Neural progenitor cell (in vitro differentiated cells): ENCODE measurements around the gene SLC38A8. TPM values are rescaled to one million over a fixed set of nuclear protein-coding genes. Genes with fewer than 3 reads are reported as not detected.

Source experiments
- DNase-seq: peaks from one replicate; pipeline ENCODE4 v3.0.0-alpha.2; 2016; ENCODE audit warnings: low spot score
- H2AFZ ChIP-seq: fragments of 200-600 bp; sonication (generic); replicated peaks from 2 replicates; pipeline ENCODE4 v1.6.1; 2016; ENCODE audit warnings: antibody characterized with exemption
- H3F3A ChIP-seq: fragments of 200-600 bp; sonication (generic); 2 replicates; pipeline ENCODE4 v1.6.1; 2016; ENCODE audit warnings: antibody characterized with exemption, low read depth
- H3K27ac ChIP-seq: fragments of 200-600 bp; sonication (generic); 2 replicates; pipeline ENCODE4 v1.5.1; 2016; ENCODE audit warnings: mild to moderate bottlenecking
- H3K27me3 ChIP-seq: fragments of 200-600 bp; sonication (generic); 2 replicates; pipeline ENCODE4 v1.6.1; 2016; ENCODE audit warnings: mild to moderate bottlenecking, moderate library complexity
- H3K36me3 ChIP-seq: fragments of 200-600 bp; sonication (generic); 2 replicates; pipeline ENCODE4 v1.5.1; 2016
- H3K4me1 ChIP-seq: fragments of 200-600 bp; sonication (generic); 2 replicates; pipeline ENCODE4 v1.6.1; 2016; ENCODE audit warnings: mixed run types
- H3K4me2 ChIP-seq: fragments of 200-600 bp; sonication (generic); 2 replicates; pipeline ENCODE4 v1.6.1; 2016
- H3K4me3 ChIP-seq: fragments of 200-600 bp; sonication (generic); 2 replicates; pipeline ENCODE4 v1.5.1; 2016
- H3K79me2 ChIP-seq: fragments of 200-600 bp; sonication (generic); 2 replicates; pipeline ENCODE4 v1.6.1; 2016; ENCODE audit warnings: low read depth
- H3K9ac ChIP-seq: fragments of 200-600 bp; sonication (generic); 2 replicates; pipeline ENCODE4 v1.6.1; 2016
- H3K9me3 ChIP-seq: fragments of 200-600 bp; sonication (generic); 2 replicates; pipeline ENCODE4 v1.5.1; 2016; ENCODE audit warnings: low read depth
- H4K20me1 ChIP-seq: fragments of 200-600 bp; sonication (generic); 2 replicates; pipeline ENCODE4 v1.6.1; 2016; ENCODE audit warnings: low read depth
- H3K27ac Mint-ChIP-seq: 3 replicates; pipeline ENCODE4 v1.8.0; 2021; ENCODE audit warnings: mixed read lengths
- H3K27me3 Mint-ChIP-seq: 2 replicates; pipeline ENCODE4 v1.8.0; 2022; ENCODE audit warnings: low read depth, mild to moderate bottlenecking, inconsistent platforms, moderate library complexity, mixed read lengths; ENCODE audit not compliant: insufficient read depth
- H3K36me3 Mint-ChIP-seq: 3 replicates; pipeline ENCODE4 v1.8.0; 2021; ENCODE audit warnings: mixed read lengths
- H3K4me1 Mint-ChIP-seq: 3 replicates; pipeline ENCODE4 v1.8.0; 2021; ENCODE audit warnings: mixed read lengths
- H3K4me3 Mint-ChIP-seq: 3 replicates; pipeline ENCODE4 v1.8.0; 2021; ENCODE audit warnings: mild to moderate bottlenecking, moderate library complexity, mixed read lengths
- H3K9me3 Mint-ChIP-seq: 3 replicates; pipeline ENCODE4 v1.8.0; 2020; ENCODE audit warnings: mixed read lengths
- CTCF ChIP-seq: fragments of 200-600 bp; sonication (generic); IDR thresholded peaks from 2 replicates; pipeline ENCODE4 v1.5.1; 2017; ENCODE audit warnings: antibody characterized with exemption, mild to moderate bottlenecking
- EZH2 ChIP-seq: fragments of 200-600 bp; sonication (generic); IDR thresholded peaks from 2 replicates; pipeline ENCODE4 v1.6.1; 2017; ENCODE audit warnings: antibody characterized with exemption, mild to moderate bottlenecking, moderate library complexity
- EZH2phosphoT487 ChIP-seq: fragments of 200-600 bp; sonication (generic); IDR thresholded peaks from 2 replicates; pipeline ENCODE4 v1.6.1; 2017; ENCODE audit warnings: antibody characterized with exemption
- total RNA-seq: library from RNA; depleted of rRNA; stranded (reverse); fragments of >200 nt; gene quantifications from 2 replicates; pipeline ENCODE4 v1.2.3, GENCODE V29; 2015; ENCODE audit warnings: low replicate concordance

Gene SLC38A8
- total RNA-seq, 1 donor from 2014 or later = not detected

- no peak for TF ChIP-seq EZH2phosphoT487
- no peak for TF ChIP-seq CTCF
- TF ChIP-seq EZH2 = no peak
- H3K9me3 Mint-ChIP-seq = no peaks in the 10 kb centered on the region
- Histone ChIP-seq H4K20me1 (no peaks in the 10 kb centered on the region), H3K4me3 (no peak overlapping the region), H2AFZ (no peak overlapping the region), H3F3A (no peaks in the 10 kb centered on the region), H3K4me1 (peaks cover 9% of the 10 kb centered on the region), H3K27ac (no peak overlapping the region), H3K27me3 (no peaks in the 10 kb centered on the region), H3K9me3 (no peaks in the 10 kb centered on the region), H3K79me2 (no peaks in the 10 kb centered on the region), H3K4me2 (no peak overlapping the region), H3K36me3 (no peaks in the 10 kb centered on the region), H3K9ac (no peak overlapping the region)
- peaks cover 2% of the 10 kb centered on the region for H3K27me3 Mint-ChIP-seq
- no peak overlapping the region for H3K4me3 Mint-ChIP-seq
- H3K27ac Mint-ChIP-seq = no peak overlapping the region
- peaks cover 32% of the 10 kb centered on the region for H3K4me1 Mint-ChIP-seq
- DNase-seq = no peak
- H3K36me3 Mint-ChIP-seq = peaks cover 2% of the 10 kb centered on the region
Observed at GRCh38 chr16:84004442-84004841, 38.2 kb downstream of the SLC38A8 start.

GRCh38 chr16:84003038-84003437 is 39.6 kb downstream of the SLC38A8 start:
- Mint-ChIP-seq H3K27ac (no peak overlapping the region), H3K4me1 (peaks cover 38% of the 10 kb centered on the region), H3K36me3 (peaks cover 2% of the 10 kb centered on the region), H3K9me3 (no peaks in the 10 kb centered on the region), H3K27me3 (peaks cover 2% of the 10 kb centered on the region), H3K4me3 (no peak overlapping the region)
- TF ChIP-seq CTCF = no peak
- Histone ChIP-seq H3K79me2 (no peaks in the 10 kb centered on the region), H3K4me3 (no peak overlapping the region), H3F3A (no peaks in the 10 kb centered on the region), H3K9me3 (no peaks in the 10 kb centered on the region), H3K27ac (no peak overlapping the region), H3K4me2 (no peak overlapping the region), H3K9ac (no peak overlapping the region), H3K27me3 (no peaks in the 10 kb centered on the region), H3K36me3 (no peaks in the 10 kb centered on the region), H3K4me1 (peaks cover 9% of the 10 kb centered on the region), H4K20me1 (no peaks in the 10 kb centered on the region), H2AFZ (no peak overlapping the region)
- DNase-seq = no peak

GRCh38 chr16:84001726-84002125 is 40.9 kb downstream of the SLC38A8 start:
- no peaks in the 10 kb centered on the region for H4K20me1 ChIP-seq
- TF ChIP-seq CTCF (no peak), EZH2phosphoT487 (no peak)
- H2AFZ ChIP-seq = no peak overlapping the region
- DNase-seq = no peak
- no peak overlapping the region for H3K4me3 ChIP-seq
- Mint-ChIP-seq H3K27ac (no peak overlapping the region), H3K9me3 (no peaks in the 10 kb centered on the region), H3K4me1 (peaks cover 40% of the 10 kb centered on the region), H3K27me3 (peaks cover 2% of the 10 kb centered on the region), H3K36me3 (peaks cover 2% of the 10 kb centered on the region), H3K4me3 (no peak overlapping the region)
- no peak overlapping the region for H3K9ac ChIP-seq
- H3K27ac ChIP-seq = no peak overlapping the region
- no peaks in the 10 kb centered on the region for H3K9me3 ChIP-seq
- no peaks in the 10 kb centered on the region for H3K36me3 ChIP-seq
- H3K79me2 ChIP-seq = no peaks in the 10 kb centered on the region
- H3K27me3 ChIP-seq = no peaks in the 10 kb centered on the region
- peaks cover 9% of the 10 kb centered on the region for H3K4me1 ChIP-seq
- no peaks in the 10 kb centered on the region for H3F3A ChIP-seq
- no peak overlapping the region for H3K4me2 ChIP-seq
